VCaP (cell line): ENCODE data around the gene RCN1.

Experiments
- H3K27ac ChIP-seq: fragments of 450-650 bp; 2 replicates; pipeline ENCODE4 v1.5.1; 2017
- CTCF ChIP-seq: fragments of 450-650 bp; conservative IDR thresholded peaks from 2 replicates; pipeline ENCODE4 v1.5.1; 2017; ENCODE audit warnings: mild to moderate bottlenecking, moderate library complexity

The RCN1 gene

GRCh38 chr11:32069361-32070058 lies 21.4 kb upstream of the RCN1 start:
- no peak for TF ChIP-seq CTCF

GRCh38 chr11:32070692-32071091 lies 20.2 kb upstream of the RCN1 start:
- H3K27ac ChIP-seq = no peak overlapping the region
- TF ChIP-seq CTCF = no peak

More at GRCh38 chr11:32069361-32070058, 21.4 kb upstream of the RCN1 start:
- no peak overlapping the region for H3K27ac ChIP-seq

- H3K27ac ChIP-seq = no peak overlapping the region
- TF ChIP-seq CTCF = peak; percentile 49
Measured at GRCh38 chr11:32071811-32072210, 19.1 kb upstream of the RCN1 start.

- TF ChIP-seq CTCF = no peak
- H3K27ac ChIP-seq = no peak overlapping the region
Measured at GRCh38 chr11:32072872-32073643, 17.8 kb upstream of the RCN1 start.

DNA sequence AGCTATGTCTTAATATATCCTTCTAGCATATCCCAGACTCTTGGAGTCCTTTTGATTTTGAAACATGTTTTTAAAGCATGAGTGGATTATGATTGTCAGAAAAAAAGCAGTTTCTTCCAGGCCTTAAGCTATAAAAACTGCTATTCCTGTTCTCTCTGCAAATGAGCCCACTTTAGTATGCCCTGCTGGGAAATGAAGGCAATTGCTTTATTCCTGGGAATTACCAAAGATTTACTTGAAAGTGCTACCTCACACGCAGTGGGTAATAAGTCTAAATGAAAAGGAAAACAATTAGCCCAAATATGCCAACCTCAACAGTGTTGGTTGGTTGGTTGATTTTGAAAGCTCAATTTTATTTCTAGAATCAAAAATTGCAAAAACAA lies 17.2 kb upstream of the RCN1 start:
- no peak overlapping the region for H3K27ac ChIP-seq
- TF ChIP-seq CTCF = no peak

GRCh38 chr11:32079553-32079952 lies 11.3 kb upstream of the RCN1 start:
- H3K27ac ChIP-seq = no peak overlapping the region
- TF ChIP-seq CTCF = no peak

GRCh38 chr11:32080361-32080980 lies 10.4 kb upstream of the RCN1 start:
- TF ChIP-seq CTCF = no peak
- no peak overlapping the region for H3K27ac ChIP-seq
